A549 (cell line): ENCODE results near the gene VWC2. TPM values are rescaled to one million over a fixed set of nuclear protein-coding genes. Genes with fewer than 3 reads are reported as not detected.
A peak's percentile ranks its signal among the peaks of the same experiment; 100 is the strongest.

Experiments
- ATAC-seq, 2 experiments: fragments of 200-7000 bp in 1 of 2; fragments of >200 bp in 1 of 2; cut with Nextera tagmentation in 1 of 2; cut with Tn5 transposase in 1 of 2; 3 replicates each; pipeline versions ENCODE4 v1.8.0 to v1.9.1; 2018 to 2020; ENCODE audit warnings: mild to moderate bottlenecking in 1 of 2, moderate library complexity in 1 of 2
- CTCF ChIA-PET: fragments of 300-600 bp; sonication (Branson Sonifier 250); formaldehyde crosslinking; extraction: SDS; loops from one replicate; lab custom pipeline; 2021; ENCODE audit warnings: antibody characterized with exemption, inconsistent platforms; lab: Yijun Ruan, JAX
- POLR2A ChIA-PET: fragments of 350-600 bp; formaldehyde crosslinking; extraction: SDS; loops from one replicate; lab custom pipeline; 2021; ENCODE audit warnings: antibody characterized with exemption, inconsistent platforms; lab: Yijun Ruan, JAX
- DNase-seq, 2 experiments: peaks; one replicate each; pipeline versions ENCODE4 v3.0.0 to v3.0.0-alpha.2; 2011 to 2016; ENCODE audit warnings: low read depth in 1 of 2, low spot score in 1 of 2
- FAIRE-seq: peaks from 2 replicates; lab custom pipeline; 2011; peaks lifted over from hg19 to GRCh38; lab: Jason Lieb, UNC
- H3K27ac ChIP-seq, 2 experiments: fragments of >200 bp; sonication (Bioruptor Twin); formaldehyde crosslinking; 3 replicates each; pipeline ENCODE4 v1.5.1; 2016 to 2017
- H3K4me1 ChIP-seq: fragments of >200 bp; sonication (Bioruptor Twin); formaldehyde crosslinking; 3 replicates; pipeline ENCODE4 v1.6.1; 2016
- H3K4me2 ChIP-seq: fragments of >200 bp; sonication (Bioruptor Twin); formaldehyde crosslinking; 3 replicates; pipeline ENCODE4 v1.6.1; 2016
- H3K4me3 ChIP-seq: fragments of >200 bp; sonication (Bioruptor Twin); formaldehyde crosslinking; 3 replicates; pipeline ENCODE4 v1.5.1; 2016
- H3K9me3 ChIP-seq: fragments of >200 bp; sonication (Bioruptor Twin); formaldehyde crosslinking; 3 replicates; pipeline ENCODE4 v1.6.1; 2016
- EHF ChIP-seq: fragments of 250-450 bp; sonication (Bioruptor Pico); IDR thresholded peaks from 2 replicates; pipeline ENCODE4 v1.5.0; 2020; ENCODE audit warnings: mild to moderate bottlenecking
- KDM1A ChIP-seq: fragments of 200-600 bp; sonication (generic); IDR thresholded peaks from 2 replicates; pipeline ENCODE4 v1.6.1; 2016; ENCODE audit warnings: low read depth, mild to moderate bottlenecking
- MAFK ChIP-seq: fragments of 450-650 bp; IDR thresholded peaks from 2 replicates; pipeline ENCODE4 v1.6.1; 2014; ENCODE audit not compliant: partially characterized antibody
- MYC ChIP-seq: IDR thresholded peaks from 2 replicates; pipeline ENCODE4 v1.6.1; 2012; ENCODE audit warnings: mild to moderate bottlenecking, inconsistent platforms, low read length, improper control_type of control experiment, borderline replicate concordance
- POLR2A ChIP-seq: IDR thresholded peaks from 2 replicates; pipeline ENCODE4 v1.6.1; 2012; ENCODE audit warnings: mild to moderate bottlenecking, low read length
- POLR2AphosphoS2 ChIP-seq: conservative IDR thresholded peaks from 2 replicates; pipeline ENCODE4 v1.6.1; 2012; ENCODE audit warnings: low read length, improper control_type of control experiment, inconsistent platforms
- RAD21 ChIP-seq, 2 experiments: fragments of >200 bp in 1 of 2; sonication (Bioruptor Twin) in 1 of 2; formaldehyde crosslinking in 1 of 2; IDR thresholded peaks in 1 of 2; conservative IDR thresholded peaks in 1 of 2; 2 replicates in 1 of 2; 3 replicates in 1 of 2; pipeline ENCODE4 v1.6.1; 2012 to 2018; ENCODE audit warnings: inconsistent platforms in 1 of 2
- RFX5 ChIP-seq: fragments of 450-650 bp; IDR thresholded peaks from 2 replicates; pipeline ENCODE4 v1.7.1; 2014; ENCODE audit warnings: antibody characterized with exemption, mild to moderate bottlenecking, moderate library complexity
- SREBF2 ChIP-seq: fragments of 450-650 bp; IDR thresholded peaks from 2 replicates; pipeline ENCODE4 v1.6.1; 2014; ENCODE audit warnings: mild to moderate bottlenecking, moderate library complexity
- ZFP36 ChIP-seq: fragments of 450-650 bp; IDR thresholded peaks from 2 replicates; pipeline ENCODE4 v1.6.1; 2014; ENCODE audit warnings: borderline replicate concordance; ENCODE audit not compliant: partially characterized antibody
- WGBS: methylation state at CpG from one replicate; pipeline ENCODE4 v1.1.6; 2017; ENCODE audit errors: missing lambda C conversion rate; 5-methylcytosine and 5-hydroxymethylcytosine counted together
- polyA plus RNA-seq, 4 experiments: library from polyadenylated mRNA; depleted of rRNA in 3 of 4; stranded (reverse); fragments of >200 nt; fragmentation: RNase III in 1 of 4; extraction: RNeasy Plus Mini Kit Qiagen cat#74134 plus additional on column Dnase treatment in 1 of 4; gene quantifications; 2 replicates in 3 of 4; 3 replicates in 1 of 4; pipeline ENCODE4 v1.2.3, GENCODE V29; 2011 to 2017
- TF ChIP-seq, protein P1 (sequence below): IDR thresholded peaks from 2 replicates; pipeline ENCODE4 v1.6.1; 2012; ENCODE audit warnings: low read depth, borderline replicate concordance
- TF ChIP-seq, protein P2 (sequence below): fragments of >200 bp; sonication (Bioruptor Twin); formaldehyde crosslinking; IDR thresholded peaks from 3 replicates; pipeline ENCODE4 v1.5.1; 2016
- TF ChIP-seq, protein P3 (sequence below): fragments of 450-650 bp; IDR thresholded peaks from 2 replicates; pipeline ENCODE4 v1.6.1; 2014; ENCODE audit warnings: antibody characterized with exemption
- TF ChIP-seq, protein P4 (sequence below): fragments of >200 bp; sonication (Bioruptor Twin); formaldehyde crosslinking; IDR thresholded peaks from 3 replicates; pipeline ENCODE4 v1.6.1; 2016
- TF ChIP-seq, protein P5 (sequence below): fragments of >200 bp; sonication (Bioruptor Twin); formaldehyde crosslinking; IDR thresholded peaks from 2 replicates; pipeline ENCODE4 v1.6.1; 2016
- TF ChIP-seq, protein P6 (sequence below): fragments of 250-450 bp; sonication (Bioruptor Pico); IDR thresholded peaks from 2 replicates; pipeline ENCODE4 v1.5.0; 2020; ENCODE audit warnings: low read depth, mild to moderate bottlenecking, moderate library complexity

Gene VWC2
- polyA plus RNA-seq, 2 of the 4 experiments (the other 2 are of a cell fraction): not detected

DNA sequence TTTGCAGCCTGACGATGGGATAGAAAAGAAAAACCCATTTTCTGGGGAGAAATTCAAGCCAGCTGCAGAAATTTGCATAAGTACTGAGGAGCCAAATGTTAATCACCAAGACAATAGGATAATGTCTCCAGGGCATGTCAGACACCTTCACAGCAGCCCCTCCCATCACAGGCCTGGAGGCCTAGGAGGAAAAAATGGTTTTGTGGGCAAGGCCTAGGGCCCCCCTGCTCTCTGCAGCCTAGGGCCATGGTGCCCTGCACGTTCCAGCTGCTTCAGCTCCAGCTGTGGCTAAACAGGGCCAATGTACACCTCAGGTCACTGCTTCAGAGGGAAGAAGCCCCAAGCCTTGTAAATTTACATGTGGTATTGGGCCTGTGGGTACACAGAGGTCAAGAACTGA lies 158.2 kb downstream of the VWC2 start:
- POLR2A ChIA-PET: no interaction called here
- DNase-seq: no peak
- no peak for ATAC-seq
- FAIRE-seq: no peak
- 10% methylated on average over 2 of the region's 2 CpGs for WGBS
- no peak for TF ChIP-seq EHF (CRISPR knock-in tag)
- TF ChIP-seq ZFP36: peak; percentile 86
- TF ChIP-seq MYC: no peak
- TF ChIP-seq, all 56 proteins: peak for 1
- Histone ChIP-seq H3K4me1 (no peaks in the 10 kb centered on the region), H3K27ac (no peak overlapping the region), H3K4me2 (no peak overlapping the region), H3K9me3 (no peaks in the 10 kb centered on the region), H3K4me3 (no peak overlapping the region)
- CTCF ChIA-PET: interaction anchor here (1.3 kb wide), 1 partner anchor 11 kb away, joined by 3 read pairs; no protein-coding TSS in a partner anchor

DNA sequence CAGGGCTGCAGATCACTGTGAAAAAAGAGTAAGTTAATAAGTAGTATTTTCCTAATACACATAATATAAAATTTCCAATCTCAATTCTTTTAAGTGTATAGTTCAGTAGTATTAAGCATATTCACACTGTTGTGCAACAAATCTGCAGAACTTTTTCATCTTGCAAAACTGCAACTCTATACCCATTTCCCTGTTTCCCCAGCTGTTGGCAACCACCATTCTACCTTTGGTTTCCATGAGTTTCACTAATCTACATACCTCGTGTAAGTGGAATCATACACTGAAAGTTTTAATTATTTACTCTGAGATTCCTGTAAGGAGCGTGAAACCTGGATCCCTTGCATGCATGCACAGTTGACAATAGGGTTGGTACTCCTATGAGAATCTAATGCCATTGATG lies 164.2 kb downstream of the VWC2 start:
- CTCF ChIA-PET: no interaction called here
- Histone ChIP-seq H3K4me1 (no peaks in the 10 kb centered on the region), H3K4me2 (no peak overlapping the region), H3K9me3 (no peaks in the 10 kb centered on the region), H3K27ac (no peak overlapping the region)
- no peak for FAIRE-seq
- no peak for ATAC-seq
- DNase-seq: no peak
- 7% methylated on average over 2 of the region's 2 CpGs for WGBS
- TF ChIP-seq POLR2AphosphoS2 (no peak), RAD21 (conservative IDR thresholded peaks at IDR 0.05 in 1 of 2, IDR thresholded peaks at IDR 0.05 in 1 of 2) (no peak), MAFK (no peak), SREBF2 (no peak), KDM1A (no peak), RFX5 (no peak), POLR2A (no peak)
- TF ChIP-seq, protein P1, sequence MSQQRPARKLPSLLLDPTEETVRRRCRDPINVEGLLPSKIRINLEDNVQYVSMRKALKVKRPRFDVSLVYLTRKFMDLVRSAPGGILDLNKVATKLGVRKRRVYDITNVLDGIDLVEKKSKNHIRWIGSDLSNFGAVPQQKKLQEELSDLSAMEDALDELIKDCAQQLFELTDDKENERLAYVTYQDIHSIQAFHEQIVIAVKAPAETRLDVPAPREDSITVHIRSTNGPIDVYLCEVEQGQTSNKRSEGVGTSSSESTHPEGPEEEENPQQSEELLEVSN: no peak
- TF ChIP-seq, protein P2, sequence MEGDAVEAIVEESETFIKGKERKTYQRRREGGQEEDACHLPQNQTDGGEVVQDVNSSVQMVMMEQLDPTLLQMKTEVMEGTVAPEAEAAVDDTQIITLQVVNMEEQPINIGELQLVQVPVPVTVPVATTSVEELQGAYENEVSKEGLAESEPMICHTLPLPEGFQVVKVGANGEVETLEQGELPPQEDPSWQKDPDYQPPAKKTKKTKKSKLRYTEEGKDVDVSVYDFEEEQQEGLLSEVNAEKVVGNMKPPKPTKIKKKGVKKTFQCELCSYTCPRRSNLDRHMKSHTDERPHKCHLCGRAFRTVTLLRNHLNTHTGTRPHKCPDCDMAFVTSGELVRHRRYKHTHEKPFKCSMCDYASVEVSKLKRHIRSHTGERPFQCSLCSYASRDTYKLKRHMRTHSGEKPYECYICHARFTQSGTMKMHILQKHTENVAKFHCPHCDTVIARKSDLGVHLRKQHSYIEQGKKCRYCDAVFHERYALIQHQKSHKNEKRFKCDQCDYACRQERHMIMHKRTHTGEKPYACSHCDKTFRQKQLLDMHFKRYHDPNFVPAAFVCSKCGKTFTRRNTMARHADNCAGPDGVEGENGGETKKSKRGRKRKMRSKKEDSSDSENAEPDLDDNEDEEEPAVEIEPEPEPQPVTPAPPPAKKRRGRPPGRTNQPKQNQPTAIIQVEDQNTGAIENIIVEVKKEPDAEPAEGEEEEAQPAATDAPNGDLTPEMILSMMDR: no peak
- TF ChIP-seq, protein P3, sequence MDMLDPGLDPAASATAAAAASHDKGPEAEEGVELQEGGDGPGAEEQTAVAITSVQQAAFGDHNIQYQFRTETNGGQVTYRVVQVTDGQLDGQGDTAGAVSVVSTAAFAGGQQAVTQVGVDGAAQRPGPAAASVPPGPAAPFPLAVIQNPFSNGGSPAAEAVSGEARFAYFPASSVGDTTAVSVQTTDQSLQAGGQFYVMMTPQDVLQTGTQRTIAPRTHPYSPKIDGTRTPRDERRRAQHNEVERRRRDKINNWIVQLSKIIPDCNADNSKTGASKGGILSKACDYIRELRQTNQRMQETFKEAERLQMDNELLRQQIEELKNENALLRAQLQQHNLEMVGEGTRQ: no peak
- TF ChIP-seq, protein P4, sequence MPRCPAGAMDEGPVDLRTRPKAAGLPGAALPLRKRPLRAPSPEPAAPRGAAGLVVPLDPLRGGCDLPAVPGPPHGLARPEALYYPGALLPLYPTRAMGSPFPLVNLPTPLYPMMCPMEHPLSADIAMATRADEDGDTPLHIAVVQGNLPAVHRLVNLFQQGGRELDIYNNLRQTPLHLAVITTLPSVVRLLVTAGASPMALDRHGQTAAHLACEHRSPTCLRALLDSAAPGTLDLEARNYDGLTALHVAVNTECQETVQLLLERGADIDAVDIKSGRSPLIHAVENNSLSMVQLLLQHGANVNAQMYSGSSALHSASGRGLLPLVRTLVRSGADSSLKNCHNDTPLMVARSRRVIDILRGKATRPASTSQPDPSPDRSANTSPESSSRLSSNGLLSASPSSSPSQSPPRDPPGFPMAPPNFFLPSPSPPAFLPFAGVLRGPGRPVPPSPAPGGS: no peak
- TF ChIP-seq, protein P5, sequence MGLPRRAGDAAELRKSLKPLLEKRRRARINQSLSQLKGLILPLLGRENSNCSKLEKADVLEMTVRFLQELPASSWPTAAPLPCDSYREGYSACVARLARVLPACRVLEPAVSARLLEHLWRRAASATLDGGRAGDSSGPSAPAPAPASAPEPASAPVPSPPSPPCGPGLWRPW: no peak
- TF ChIP-seq, protein P6, sequence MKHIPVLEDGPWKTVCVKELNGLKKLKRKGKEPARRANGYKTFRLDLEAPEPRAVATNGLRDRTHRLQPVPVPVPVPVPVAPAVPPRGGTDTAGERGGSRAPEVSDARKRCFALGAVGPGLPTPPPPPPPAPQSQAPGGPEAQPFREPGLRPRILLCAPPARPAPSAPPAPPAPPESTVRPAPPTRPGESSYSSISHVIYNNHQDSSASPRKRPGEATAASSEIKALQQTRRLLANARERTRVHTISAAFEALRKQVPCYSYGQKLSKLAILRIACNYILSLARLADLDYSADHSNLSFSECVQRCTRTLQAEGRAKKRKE (CRISPR knock-in tag): no peak
- TF ChIP-seq, all 56 proteins: peak for 0
- no peak overlapping the region for H3K4me3 ChIP-seq
- POLR2A ChIA-PET: no interaction called here
